A549 treated with DMSO at 1 μM for 4 hours (cell line): Measurements from ENCODE around the gene CCDC7. TPM values are rescaled to one million over a fixed set of nuclear protein-coding genes. Genes with fewer than 3 reads are reported as not detected.

Experiments used
- total RNA-seq: library from RNA; stranded (reverse); fragments of 200-300 nt; extraction: Qiagen RNA extraction; gene quantifications from 5 replicates; pipeline ENCODE4 v1.2.3, GENCODE V29; 2022; ENCODE audit warnings: low read depth

The CCDC7 gene
- total RNA-seq, result 0.56 to 1.2 TPM (median 0.86 TPM) in 5 replicates

GRCh38 chr10:32445740-32446535 is at the start of gene CCDC7:
TSS of gene CCDC7 (plus strand) at chr10:32446140. CDS start at chr10:32451643, 5,503 bp downstream.

Other genes starting within 250 kb of the CCDC7 start
- gene EPC1, start 99.0 kb upstream of the CCDC7 start, total RNA-seq, result 18.0 to 21.6 TPM (median 18.0 TPM) in 5 replicates